HG03175 (cell line): Measurements from ENCODE around the gene RAI1.

ENCODE experiments used
- ATAC-seq: cut with Tn5 transposase; IDR thresholded peaks from one replicate; pipeline ENCODE4 v1.9.1; 2021; ENCODE audit warnings: mild to moderate bottlenecking, moderate library complexity; ENCODE audit not compliant: unreplicated experiment

RAI1 gene

GRCh38 chr17:17714261-17714866 is 33.1 kb downstream of the RAI1 start:
- no peak for ATAC-seq

- no peak for ATAC-seq
Observed at GRCh38 chr17:17714879-17715278, 33.6 kb downstream of the RAI1 start.

- no peak for ATAC-seq
Observed at GRCh38 chr17:17716837-17717523, 35.7 kb downstream of the RAI1 start.

DNA sequence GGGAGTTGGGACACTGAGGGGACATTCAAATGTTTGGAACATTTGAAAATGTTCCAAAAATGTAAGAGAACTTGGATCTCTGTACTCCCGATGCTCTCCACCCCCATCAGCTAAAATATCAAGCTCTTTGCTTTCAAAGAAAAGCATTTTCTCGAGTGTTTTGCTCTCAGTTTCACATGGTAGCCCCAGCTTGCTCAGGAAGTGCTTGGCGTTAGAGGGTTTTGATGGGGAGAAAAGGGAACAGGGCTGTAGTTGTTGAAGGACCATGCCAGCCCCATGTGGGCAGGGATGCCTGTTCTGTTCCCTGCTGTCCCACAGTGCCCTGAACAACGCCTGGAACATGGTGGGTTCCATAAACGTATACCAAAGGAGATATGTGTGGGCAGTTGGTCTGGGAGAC is 37.0 kb downstream of the RAI1 start:
- ATAC-seq, result no peak

GRCh38 chr17:17719199-17719940 is 38.1 kb downstream of the RAI1 start:
- no peak for ATAC-seq

- no peak for ATAC-seq
Observed at GRCh38 chr17:17719966-17720543, 38.8 kb downstream of the RAI1 start.

DNA sequence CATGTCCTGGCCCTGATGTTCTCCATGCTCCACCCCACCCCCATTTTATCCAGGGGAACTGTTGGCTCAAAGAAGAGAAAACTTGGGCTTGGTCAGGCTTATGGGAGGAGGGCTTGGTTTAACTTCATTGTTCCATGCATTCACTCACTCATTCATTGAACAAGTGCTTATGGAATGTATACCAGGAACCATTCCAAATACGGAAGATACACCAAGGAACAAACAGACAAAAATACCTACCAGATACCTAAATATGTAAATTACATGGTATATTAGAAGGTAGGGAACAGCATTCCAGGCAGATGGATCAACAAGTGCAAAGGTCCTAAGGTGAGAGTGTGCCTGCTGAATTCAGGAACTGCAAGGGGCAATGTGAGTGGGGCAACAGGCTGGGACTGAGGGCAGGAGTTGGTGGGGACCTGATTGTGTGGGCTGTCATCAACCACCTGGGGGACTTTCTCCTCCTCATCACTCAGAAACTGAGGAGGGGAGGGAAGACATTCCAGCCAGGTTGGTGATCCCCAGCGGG is 39.9 kb downstream of the RAI1 start:
- ATAC-seq, result no peak

- no peak for ATAC-seq
Observed at GRCh38 chr17:17722081-17722905, 41.0 kb downstream of the RAI1 start.

DNA sequence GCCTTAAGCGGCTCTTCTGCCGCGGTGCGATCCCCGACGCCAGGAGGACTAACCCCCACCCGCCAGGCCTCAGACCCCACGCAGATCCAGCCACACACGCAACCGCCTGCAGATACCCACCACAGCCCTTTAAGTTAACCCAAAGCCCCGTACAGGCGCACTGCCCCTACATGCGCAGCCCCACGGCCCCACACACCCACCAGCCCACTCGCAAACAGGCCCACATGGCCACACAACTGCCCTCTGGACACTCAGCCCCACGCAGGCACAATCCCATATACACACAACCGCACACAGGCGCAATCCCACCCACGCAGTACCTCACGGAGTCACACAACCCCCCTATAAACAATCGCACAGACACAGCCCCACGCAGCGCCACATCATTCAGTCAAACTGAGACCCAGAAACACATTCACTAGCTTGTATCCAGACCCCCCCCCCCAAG is 41.7 kb downstream of the RAI1 start:
- no peak for ATAC-seq

DNA sequence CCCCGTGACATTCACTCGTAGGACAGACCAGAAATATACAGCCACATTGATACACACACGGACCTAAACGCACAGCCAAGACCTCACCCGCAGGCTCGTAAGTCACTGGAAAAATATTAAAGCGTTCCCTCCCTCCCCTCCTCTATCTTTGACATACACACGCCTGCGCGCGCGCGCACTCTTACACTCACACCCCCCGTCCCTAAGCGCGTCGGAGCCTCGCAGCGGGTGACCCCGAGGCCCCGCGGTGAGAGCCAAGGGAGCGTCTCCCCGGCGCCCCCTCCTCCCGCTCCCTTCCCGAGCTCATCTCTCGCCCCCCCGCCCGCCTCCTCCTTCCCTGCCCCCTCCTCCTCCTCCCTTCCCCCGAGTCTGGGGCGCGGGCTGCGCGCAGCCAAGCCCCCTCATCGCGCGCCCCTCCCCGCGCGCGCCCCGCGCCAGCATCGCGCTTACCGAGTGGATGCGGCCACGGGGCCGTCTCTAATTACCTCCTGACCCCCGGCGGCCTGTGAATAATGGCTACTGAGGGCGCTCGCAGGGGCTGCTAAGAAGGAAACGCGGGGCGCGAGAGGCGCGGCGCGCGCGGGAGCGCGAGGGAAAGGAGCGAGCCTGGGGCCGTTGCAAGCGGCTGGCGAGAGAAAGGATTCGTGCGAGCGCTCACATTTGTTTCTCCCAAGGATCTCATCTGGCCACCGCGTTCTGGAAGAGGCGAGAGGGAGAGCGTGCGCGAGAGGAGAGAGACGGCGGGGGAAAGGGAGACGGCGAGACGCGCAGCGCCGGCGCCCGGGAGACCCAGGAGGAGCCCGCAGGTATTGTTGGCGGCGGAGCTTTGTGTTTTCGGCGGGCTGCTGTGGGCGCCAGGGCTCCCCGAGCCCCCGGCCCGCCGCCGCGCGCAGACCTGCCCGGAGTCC is 42.4 kb downstream of the RAI1 start:
- no peak for ATAC-seq

DNA sequence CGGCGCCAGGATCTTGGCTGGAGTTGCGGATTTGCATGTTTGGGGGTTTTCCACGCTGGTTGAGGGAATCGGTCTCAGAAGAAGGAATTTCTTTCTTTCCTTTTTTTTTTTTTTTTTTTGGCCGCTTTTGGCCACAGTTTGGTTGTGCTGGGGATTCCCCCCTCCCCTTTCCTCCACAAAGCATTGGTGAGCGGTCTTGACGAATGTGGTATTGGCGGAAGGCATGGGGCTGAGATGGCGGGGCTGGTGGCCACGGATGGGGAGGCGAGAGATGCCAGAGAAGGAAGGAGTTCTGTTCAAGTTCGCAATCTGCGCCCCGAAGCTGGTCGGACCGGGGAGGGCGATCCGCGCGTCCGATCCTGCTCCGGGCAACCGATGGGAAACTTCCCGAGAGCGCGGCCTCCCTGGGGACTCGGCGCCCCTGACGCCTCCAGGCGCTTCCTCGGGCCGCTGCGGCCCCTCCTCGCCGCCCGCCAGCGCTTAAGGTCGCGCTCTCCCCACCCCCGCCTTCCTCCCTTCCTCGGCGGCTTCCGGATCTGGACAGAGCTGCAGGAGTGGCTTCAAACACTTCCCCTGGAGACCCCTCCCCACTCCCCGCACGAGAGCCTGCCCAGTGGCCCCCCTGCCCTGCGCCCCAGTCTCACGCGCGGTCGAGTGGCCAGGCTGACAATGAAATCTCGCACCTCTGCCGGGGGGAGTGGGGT is 43.2 kb downstream of the RAI1 start:
- ATAC-seq, result peak; percentile 51

DNA sequence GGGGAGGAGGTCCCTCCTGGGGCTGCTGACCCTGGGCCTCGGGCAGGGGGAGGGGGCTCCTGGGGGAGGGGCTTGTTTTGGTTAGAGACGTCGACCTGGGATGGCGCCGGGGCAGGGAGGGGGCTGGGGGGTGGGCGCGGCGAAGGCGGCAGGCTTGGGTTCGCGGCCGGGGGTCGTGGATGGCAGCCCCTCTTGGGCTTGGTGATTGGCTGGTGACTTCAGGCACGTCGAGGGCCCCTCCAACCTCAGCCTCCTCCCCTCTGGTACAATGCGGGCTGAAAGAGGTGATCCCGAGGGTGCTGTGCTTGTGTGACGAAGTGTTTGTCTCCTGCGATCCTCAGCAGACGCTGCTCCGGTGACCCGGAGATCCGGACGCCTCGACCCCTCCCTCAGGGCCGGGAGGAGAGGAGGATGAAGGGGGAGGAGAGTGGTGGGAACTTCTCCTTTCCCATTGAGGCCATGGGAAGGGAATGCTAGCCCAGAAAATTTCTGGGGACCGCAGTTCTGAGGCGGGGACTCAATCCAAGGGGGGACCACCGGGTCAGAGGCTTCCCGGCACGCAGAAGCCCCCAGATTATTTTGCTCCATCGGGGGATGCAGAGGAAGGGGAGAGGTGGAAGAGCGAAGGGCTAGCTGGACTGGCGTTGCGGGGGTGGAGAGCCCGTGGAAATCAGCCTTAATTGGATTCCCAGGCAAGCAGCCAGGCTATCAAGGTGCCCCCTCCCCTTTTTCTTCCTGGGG is 43.9 kb downstream of the RAI1 start:
- no peak for ATAC-seq

DNA sequence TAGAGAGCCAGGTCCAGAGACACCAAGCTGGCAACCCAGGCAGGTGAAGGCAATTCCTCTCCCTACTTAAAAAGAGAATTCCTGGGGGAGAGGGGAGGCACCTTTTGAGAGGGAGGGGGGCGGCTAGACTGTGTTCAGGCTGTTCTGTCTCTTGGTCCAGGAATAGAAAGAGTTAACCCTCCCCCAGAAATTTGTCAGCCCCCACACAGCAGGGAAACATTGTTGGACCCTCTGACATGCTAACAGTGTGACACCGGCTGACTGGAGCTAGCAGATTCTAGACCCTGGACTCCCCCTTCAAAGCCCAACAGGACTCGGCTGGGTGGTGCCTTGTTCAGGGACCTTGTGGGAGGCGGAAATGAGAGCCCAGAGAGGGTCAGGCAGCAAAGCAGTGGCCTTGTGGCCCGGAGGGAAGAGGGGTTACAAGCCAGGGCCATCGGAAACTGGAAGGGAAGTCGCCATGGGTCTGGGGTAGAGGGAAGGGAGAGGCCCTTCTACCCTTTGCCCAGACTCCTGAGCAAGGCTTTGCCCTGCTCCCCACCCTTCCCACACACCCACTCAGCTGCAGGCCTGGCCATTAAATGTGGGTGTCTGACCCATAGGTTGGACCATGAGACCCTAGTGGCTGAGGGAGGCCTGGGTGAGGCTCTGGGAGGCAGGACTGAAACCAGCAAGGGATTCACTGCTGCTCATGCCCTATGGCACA is 44.6 kb downstream of the RAI1 start:
- no peak for ATAC-seq

DNA sequence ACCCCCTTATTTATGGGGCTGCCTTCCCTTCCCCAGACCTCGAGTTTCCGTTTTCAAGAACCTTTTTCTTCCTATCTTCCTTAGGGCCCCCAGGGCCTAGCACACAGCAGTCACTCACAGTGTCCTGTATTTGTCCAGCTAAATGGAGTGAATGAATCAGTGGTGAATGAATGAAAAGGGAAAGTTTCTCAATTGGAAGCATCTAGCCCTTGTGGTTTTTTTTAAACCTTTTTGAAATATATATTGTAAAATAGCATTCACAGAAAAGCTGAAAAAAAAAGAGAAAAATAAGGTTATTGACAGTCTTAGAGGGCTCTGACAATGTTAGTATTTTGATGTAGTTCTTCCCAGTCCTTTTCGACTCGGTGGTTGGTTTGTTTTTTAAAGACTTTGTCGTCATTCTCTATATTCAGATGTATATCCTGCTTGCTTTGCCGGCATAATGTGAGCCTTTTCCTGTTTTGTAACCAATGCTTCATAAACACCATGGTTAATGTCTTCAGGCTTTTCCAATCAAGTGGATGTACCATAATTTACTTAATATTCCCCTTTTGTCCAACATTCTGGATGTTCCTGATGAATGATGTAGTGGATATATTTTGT is 45.3 kb downstream of the RAI1 start:
- no peak for ATAC-seq

- no peak for ATAC-seq
Observed at GRCh38 chr17:17727111-17727659, 45.9 kb downstream of the RAI1 start.

DNA sequence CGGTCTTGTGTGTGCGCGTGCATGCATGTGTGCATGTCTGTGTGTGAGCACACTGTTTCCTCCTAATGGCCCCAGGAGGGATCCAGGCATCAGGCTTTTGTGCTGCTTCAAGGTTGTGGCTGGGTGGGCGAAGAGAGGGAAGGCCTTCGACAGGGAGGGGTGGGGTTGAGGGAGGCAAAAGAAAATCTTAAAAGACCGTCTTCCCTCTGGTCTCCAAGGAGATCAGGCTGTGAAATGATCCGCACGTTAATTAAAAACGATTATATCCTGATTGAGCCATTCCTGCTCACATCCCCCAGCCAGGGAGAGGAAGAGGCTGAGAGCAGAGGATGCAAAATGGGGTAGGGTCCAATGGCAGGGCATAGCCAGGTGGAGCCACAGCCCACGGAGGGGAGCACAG is 46.9 kb downstream of the RAI1 start:
- no peak for ATAC-seq
